Esophagus squamous epithelium (tissue), 4 donors: Measurements from ENCODE around the gene NPY.

Experiments used
- CTCF ChIP-seq, 6 experiments: fragments of 450-650 bp in 4 of 6; fragments of 200-600 bp in 2 of 6; sonication (generic) in 2 of 6; IDR thresholded peaks; one replicate each; pipeline ENCODE4 v1.5.1; 2016 to 2019; ENCODE audit warnings: antibody characterized with exemption in 6 of 6, mild to moderate bottlenecking in 4 of 6, moderate library complexity in 4 of 6
- POLR2A ChIP-seq, 4 donors: fragments of 450-650 bp; IDR thresholded peaks; one replicate each; pipeline ENCODE4 v1.6.1; 2017; ENCODE audit warnings: antibody characterized with exemption in 4 of 4, mild to moderate bottlenecking in 4 of 4, moderate library complexity in 3 of 4

DNA sequence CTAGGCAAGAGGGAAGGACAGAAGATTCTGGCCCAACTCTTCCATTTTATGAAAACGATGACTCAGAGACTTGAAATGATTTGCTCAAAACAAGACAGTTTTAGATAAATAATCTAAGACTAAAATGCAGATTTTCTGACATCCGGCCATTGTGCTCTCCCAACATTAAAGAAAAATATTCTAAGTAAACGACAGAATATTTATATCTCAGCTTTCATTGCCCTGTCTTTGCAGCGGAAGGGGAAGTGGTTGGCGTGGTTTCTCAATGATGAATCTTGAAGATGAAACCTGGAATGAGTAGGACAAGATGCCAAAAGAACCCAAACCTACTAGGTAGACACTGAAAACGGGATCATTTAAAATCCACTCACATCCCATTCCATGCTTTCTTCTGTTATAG lies 28.9 kb upstream of the NPY start:
- TF ChIP-seq CTCF (IDR thresholded peaks at IDR 0.05) (no peak), POLR2A (IDR thresholded peaks at IDR 0.05) (no peak)
